Measurements from ENCODE around the gene RASSF8.

DNA sequence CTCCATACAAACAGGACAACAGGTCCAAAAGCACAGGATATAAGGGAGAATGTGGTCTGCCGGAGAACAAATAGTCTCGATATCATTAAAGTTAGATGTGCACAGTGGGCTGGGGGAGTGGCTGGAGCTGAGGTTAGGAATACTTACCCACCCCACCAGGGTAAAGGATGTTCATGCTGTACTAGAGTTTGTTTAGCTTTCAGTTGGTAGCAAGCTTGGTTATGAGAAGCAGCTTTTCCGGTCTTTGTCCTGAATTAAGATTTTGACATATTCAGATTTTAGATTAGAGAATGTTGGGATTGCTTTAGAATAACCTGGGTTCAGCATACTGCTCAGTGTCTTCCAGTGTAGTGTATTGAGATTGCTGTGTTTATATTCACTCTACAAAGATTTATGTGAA lies 16.7 kb downstream of the RASSF8 start:
- TF ChIP-seq, protein P1, sequence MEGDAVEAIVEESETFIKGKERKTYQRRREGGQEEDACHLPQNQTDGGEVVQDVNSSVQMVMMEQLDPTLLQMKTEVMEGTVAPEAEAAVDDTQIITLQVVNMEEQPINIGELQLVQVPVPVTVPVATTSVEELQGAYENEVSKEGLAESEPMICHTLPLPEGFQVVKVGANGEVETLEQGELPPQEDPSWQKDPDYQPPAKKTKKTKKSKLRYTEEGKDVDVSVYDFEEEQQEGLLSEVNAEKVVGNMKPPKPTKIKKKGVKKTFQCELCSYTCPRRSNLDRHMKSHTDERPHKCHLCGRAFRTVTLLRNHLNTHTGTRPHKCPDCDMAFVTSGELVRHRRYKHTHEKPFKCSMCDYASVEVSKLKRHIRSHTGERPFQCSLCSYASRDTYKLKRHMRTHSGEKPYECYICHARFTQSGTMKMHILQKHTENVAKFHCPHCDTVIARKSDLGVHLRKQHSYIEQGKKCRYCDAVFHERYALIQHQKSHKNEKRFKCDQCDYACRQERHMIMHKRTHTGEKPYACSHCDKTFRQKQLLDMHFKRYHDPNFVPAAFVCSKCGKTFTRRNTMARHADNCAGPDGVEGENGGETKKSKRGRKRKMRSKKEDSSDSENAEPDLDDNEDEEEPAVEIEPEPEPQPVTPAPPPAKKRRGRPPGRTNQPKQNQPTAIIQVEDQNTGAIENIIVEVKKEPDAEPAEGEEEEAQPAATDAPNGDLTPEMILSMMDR (IDR thresholded peaks at IDR 0.05), result no peak
- TF ChIP-seq POLR2AphosphoS5 (IDR thresholded peaks at IDR 0.05), result no peak
